ENCODE data around the gene CD300LG.

- TF ChIP-seq EZH2 (IDR thresholded peaks at IDR 0.05; ENCODE audit: low read length, missing control alignments) (no peak), CTCF (conservative IDR thresholded peaks at IDR 0.05 in 1 of 2, IDR thresholded peaks at IDR 0.05 in 1 of 2; ENCODE audit: low read depth in 1 of 2, low read length in 2 of 2) (no peak)
Measured at GRCh38 chr17:43846963-43847371, at the start of gene CD300LG.

Measured in fibroblast of lung (primary cell).